Mesendoderm (in vitro differentiated cells): ENCODE results near the gene FLYWCH1.

Experiments used
- DNase-seq: peaks from one replicate; pipeline ENCODE4 v3.0.0; 2013
- H2AK5ac ChIP-seq: 2 replicates; pipeline ENCODE4 v1.6.1; 2013; ENCODE audit warnings: low read length, inconsistent platforms
- H2BK120ac ChIP-seq: 2 replicates; pipeline ENCODE4 v1.6.1; 2013; ENCODE audit warnings: low read depth, mild to moderate bottlenecking, low read length, moderate library complexity, mixed read lengths
- H2BK15ac ChIP-seq: replicated peaks from 2 replicates; pipeline ENCODE4 v1.6.1; 2013; ENCODE audit warnings: low read depth, mild to moderate bottlenecking, moderate library complexity
- H2BK5ac ChIP-seq: 2 replicates; pipeline ENCODE4 v1.6.1; 2013; ENCODE audit warnings: low read length, inconsistent platforms
- H3K18ac ChIP-seq: 2 replicates; pipeline ENCODE4 v1.6.1; 2013; ENCODE audit warnings: mild to moderate bottlenecking, low read length, mixed read lengths
- H3K23ac ChIP-seq: one replicate; pipeline ENCODE4 v1.6.1; 2013; ENCODE audit warnings: low read length
- H3K27ac ChIP-seq: 2 replicates; pipeline ENCODE4 v1.5.1; 2013; ENCODE audit warnings: low read depth, mild to moderate bottlenecking, inconsistent platforms, low read length, moderate library complexity
- H3K27me3 ChIP-seq: 2 replicates; pipeline ENCODE4 v1.6.1; 2013; ENCODE audit warnings: low read length, control low read depth, mild to moderate bottlenecking, inconsistent platforms; ENCODE audit not compliant: insufficient read depth, poor library complexity
- H3K36me3 ChIP-seq: 2 replicates; pipeline ENCODE4 v1.6.1; 2013; ENCODE audit warnings: low read length, inconsistent platforms; ENCODE audit not compliant: control insufficient read depth, insufficient read depth
- H3K4ac ChIP-seq: one replicate; pipeline ENCODE4 v1.6.1; 2013; ENCODE audit warnings: low read depth, mild to moderate bottlenecking, low read length, moderate library complexity
- H3K4me1 ChIP-seq: 2 replicates; pipeline ENCODE4 v1.6.1; 2013; ENCODE audit warnings: low read depth, low read length, inconsistent platforms; ENCODE audit not compliant: control insufficient read depth
- H3K4me2 ChIP-seq: 2 replicates; pipeline ENCODE4 v1.6.1; 2013; ENCODE audit warnings: low read length
- H3K4me3 ChIP-seq: 2 replicates; pipeline ENCODE4 v1.5.1; 2013; ENCODE audit warnings: mild to moderate bottlenecking, low read length
- H3K56ac ChIP-seq: one replicate; pipeline ENCODE4 v1.6.1; 2013; ENCODE audit warnings: low read length
- H3K79me1 ChIP-seq: 2 replicates; pipeline ENCODE4 v1.6.1; 2013; ENCODE audit warnings: low read length, inconsistent platforms
- H3K79me2 ChIP-seq: 2 replicates; pipeline ENCODE4 v1.6.1; 2013; ENCODE audit warnings: mild to moderate bottlenecking, low read length; ENCODE audit not compliant: control insufficient read depth, insufficient read depth
- H3K9ac ChIP-seq: 2 replicates; pipeline ENCODE4 v1.6.1; 2013; ENCODE audit warnings: low read length, inconsistent platforms
- H4K5ac ChIP-seq: one replicate; pipeline ENCODE4 v1.6.1; 2013; ENCODE audit warnings: low read length
- H4K8ac ChIP-seq: one replicate; pipeline ENCODE4 v1.6.1; 2013; ENCODE audit warnings: low read depth, mild to moderate bottlenecking, control low read depth, low read length, moderate library complexity
- WGBS: extraction: QIAGEN DNeasy Blood & Tissue Kit; methylation state at CpG from one replicate; pipeline ENCODE4 v1.1.7; 2013; ENCODE audit warnings: low lambda C conversion rate, missing lambda C conversion rate; ENCODE audit not compliant: insufficient coverage; ENCODE audit errors: extremely low coverage; 5-methylcytosine and 5-hydroxymethylcytosine counted together

The FLYWCH1 gene

DNA sequence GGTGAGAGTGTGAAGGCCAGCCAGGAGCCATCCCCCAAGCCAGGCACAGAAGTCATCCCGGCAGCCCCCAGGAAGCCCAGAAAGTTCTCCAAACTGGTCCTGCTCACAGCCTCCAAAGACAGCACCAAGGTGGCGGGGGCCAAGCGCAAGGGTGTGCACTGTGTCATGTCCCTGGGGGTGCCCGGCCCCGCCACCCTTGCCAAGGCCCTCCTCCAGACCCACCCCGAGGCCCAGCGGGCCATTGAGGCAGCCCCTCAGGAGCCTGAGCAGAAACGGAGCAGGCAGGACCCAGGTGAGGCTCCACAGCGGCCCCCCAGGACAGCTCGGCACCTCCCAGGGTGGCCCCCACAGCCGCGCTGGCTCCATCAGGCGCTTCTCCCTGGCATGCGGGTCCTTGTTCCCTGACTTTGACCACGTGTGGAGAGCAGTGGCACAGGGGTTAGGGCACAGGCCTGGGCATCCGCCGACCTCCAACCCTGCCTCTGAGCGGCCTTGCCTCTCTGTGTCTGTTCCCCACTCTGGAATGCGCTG lies 15.2 kb upstream of the FLYWCH1 start:
- Histone ChIP-seq H3K79me2 (no peaks in the 10 kb centered on the region), H2AK5ac (no peak overlapping the region), H2BK120ac (no peak overlapping the region), H3K56ac (no peak overlapping the region), H3K27me3 (no peaks in the 10 kb centered on the region), H3K27ac (no peak overlapping the region), H3K4me2 (no peak overlapping the region), H2BK15ac (no peak overlapping the region), H2BK5ac (no peak overlapping the region), H3K9ac (no peak overlapping the region), H3K23ac (no peak overlapping the region), H3K36me3 (no peaks in the 10 kb centered on the region), H3K18ac (no peak overlapping the region), H4K5ac (no peak overlapping the region), H3K79me1 (no peaks in the 10 kb centered on the region), H4K8ac (no peak overlapping the region), H3K4me3 (no peak overlapping the region), H3K4ac (no peak overlapping the region), H3K4me1 (no peaks in the 10 kb centered on the region)
- DNase-seq, result no peak
- WGBS, result no CpG with 5 or more reads among the region's 19 CpGs

DNA sequence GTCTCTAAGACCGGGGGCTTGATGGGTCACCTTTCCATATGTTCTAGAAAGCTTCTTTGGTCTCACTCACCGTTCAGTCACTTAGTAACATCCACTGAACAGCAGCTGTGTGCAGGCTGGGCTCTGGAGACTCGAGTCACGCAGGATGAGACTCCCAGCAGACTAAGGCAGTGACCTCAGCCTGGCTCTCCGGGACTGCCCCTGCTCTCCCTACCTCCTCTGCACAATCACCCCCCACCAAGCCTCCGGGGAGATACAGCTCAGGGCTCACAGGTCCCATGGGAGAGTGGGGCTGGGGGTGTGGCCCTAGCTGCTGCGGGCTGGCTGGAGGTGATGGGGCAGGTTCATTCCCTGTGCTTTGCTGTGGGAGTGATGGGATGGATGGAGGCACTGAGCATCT lies 14.6 kb upstream of the FLYWCH1 start:
- Histone ChIP-seq H3K27me3 (no peaks in the 10 kb centered on the region), H3K79me1 (no peaks in the 10 kb centered on the region), H3K18ac (no peak overlapping the region), H2BK15ac (no peak overlapping the region), H2AK5ac (no peak overlapping the region), H3K79me2 (no peaks in the 10 kb centered on the region), H3K27ac (no peak overlapping the region), H3K4ac (no peak overlapping the region), H2BK120ac (no peak overlapping the region), H2BK5ac (no peak overlapping the region), H3K56ac (no peak overlapping the region), H4K8ac (no peak overlapping the region), H3K9ac (no peak overlapping the region), H3K4me3 (no peak overlapping the region), H4K5ac (no peak overlapping the region), H3K4me2 (no peak overlapping the region), H3K4me1 (no peaks in the 10 kb centered on the region), H3K36me3 (no peaks in the 10 kb centered on the region), H3K23ac (no peak overlapping the region)
- DNase-seq, result no peak
- no CpG with 5 or more reads among the region's 7 CpGs for WGBS

DNA sequence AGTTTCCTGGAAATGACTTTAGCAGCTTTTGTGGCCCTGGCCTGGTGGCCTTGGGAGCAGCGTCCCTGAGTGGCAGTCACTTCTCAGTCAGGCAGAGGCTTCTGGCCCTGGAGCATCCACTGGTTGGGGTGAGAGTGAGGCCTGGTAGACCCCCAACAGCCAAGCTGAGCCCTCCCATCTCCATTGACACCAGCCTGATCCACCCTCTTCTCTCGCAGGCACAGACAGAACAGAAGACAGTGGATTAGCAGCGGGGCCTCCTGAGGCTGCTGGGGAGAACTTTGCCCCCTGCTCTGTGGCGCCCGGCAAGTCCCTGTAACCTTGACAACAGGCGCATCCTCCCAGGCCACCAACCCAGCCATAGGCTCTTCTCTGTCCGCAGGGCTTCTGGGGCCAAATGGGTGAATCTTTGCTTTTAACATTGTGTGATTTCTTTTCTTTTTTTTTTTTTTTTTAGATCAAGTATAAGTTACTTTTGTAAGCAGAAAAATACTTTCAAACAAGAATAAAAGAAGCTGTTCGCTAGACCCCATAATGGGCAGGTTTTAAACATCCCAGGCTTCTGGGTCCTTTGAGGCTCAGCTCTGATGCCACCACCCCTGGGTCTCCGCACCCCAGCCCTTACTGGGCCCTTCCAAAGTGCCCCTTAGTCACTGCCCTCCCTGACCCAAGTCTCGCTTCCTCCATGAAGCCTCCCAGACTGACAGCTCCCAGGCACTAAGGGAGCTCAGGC lies 12.7 kb upstream of the FLYWCH1 start:
- Histone ChIP-seq H3K9ac (no peak overlapping the region), H3K4ac (no peak overlapping the region), H2AK5ac (no peak overlapping the region), H3K18ac (no peak overlapping the region), H3K4me2 (no peak overlapping the region), H3K4me1 (no peaks in the 10 kb centered on the region), H4K8ac (no peak overlapping the region), H3K23ac (no peak overlapping the region), H4K5ac (no peak overlapping the region), H3K56ac (no peak overlapping the region), H3K27ac (no peak overlapping the region), H3K4me3 (no peak overlapping the region), H3K79me1 (no peaks in the 10 kb centered on the region), H3K27me3 (no peaks in the 10 kb centered on the region), H2BK120ac (no peak overlapping the region), H3K79me2 (no peaks in the 10 kb centered on the region), H2BK5ac (no peak overlapping the region), H2BK15ac (no peak overlapping the region), H3K36me3 (no peaks in the 10 kb centered on the region)
- WGBS, result no CpG with 5 or more reads among the region's 10 CpGs
- DNase-seq, result no peak

DNA sequence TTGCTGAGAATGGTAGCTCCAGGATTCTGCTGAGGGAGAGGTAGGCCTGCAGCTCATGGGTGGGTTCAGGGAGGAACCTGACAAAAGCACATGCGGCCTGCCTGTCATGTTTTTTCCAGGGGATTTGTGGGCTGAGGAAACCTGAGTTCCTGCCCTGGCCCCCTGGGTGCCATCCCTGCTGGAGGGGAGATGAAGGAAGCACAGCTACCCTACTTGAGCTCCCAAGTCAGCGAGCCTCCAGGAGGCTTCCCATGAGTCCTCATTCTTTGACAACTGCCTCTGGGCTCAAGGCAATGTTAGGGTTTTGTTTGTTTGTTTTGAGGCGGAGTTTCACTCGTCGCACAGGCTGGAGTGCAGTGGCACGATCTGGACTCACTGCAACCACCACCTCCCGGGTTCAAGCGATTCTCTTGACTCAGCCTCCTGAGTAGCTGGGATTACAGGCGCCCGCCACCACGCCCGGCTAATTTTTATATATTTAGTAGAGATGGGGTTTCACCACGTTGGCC lies 12.1 kb upstream of the FLYWCH1 start:
- H4K8ac ChIP-seq, result no peak overlapping the region
- H3K4ac ChIP-seq, result no peak overlapping the region
- no peaks in the 10 kb centered on the region for H3K79me1 ChIP-seq
- H3K18ac ChIP-seq, result no peak overlapping the region
- no peak overlapping the region for H3K4me2 ChIP-seq
- DNase-seq, result no peak
- no peaks in the 10 kb centered on the region for H3K36me3 ChIP-seq
- no peaks in the 10 kb centered on the region for H3K27me3 ChIP-seq
- no peaks in the 10 kb centered on the region for H3K79me2 ChIP-seq
- H3K4me1 ChIP-seq, result no peaks in the 10 kb centered on the region
- no peak overlapping the region for H3K56ac ChIP-seq
- H4K5ac ChIP-seq, result no peak overlapping the region
- H3K27ac ChIP-seq, result no peak overlapping the region
- H2BK15ac ChIP-seq, result no peak overlapping the region
- H3K9ac ChIP-seq, result no peak overlapping the region
- no peak overlapping the region for H3K4me3 ChIP-seq
- H3K23ac ChIP-seq, result no peak overlapping the region
- WGBS, result no CpG with 5 or more reads among the region's 13 CpGs
- H2BK5ac ChIP-seq, result no peak overlapping the region
- no peak overlapping the region for H2BK120ac ChIP-seq
- no peak overlapping the region for H2AK5ac ChIP-seq

DNA sequence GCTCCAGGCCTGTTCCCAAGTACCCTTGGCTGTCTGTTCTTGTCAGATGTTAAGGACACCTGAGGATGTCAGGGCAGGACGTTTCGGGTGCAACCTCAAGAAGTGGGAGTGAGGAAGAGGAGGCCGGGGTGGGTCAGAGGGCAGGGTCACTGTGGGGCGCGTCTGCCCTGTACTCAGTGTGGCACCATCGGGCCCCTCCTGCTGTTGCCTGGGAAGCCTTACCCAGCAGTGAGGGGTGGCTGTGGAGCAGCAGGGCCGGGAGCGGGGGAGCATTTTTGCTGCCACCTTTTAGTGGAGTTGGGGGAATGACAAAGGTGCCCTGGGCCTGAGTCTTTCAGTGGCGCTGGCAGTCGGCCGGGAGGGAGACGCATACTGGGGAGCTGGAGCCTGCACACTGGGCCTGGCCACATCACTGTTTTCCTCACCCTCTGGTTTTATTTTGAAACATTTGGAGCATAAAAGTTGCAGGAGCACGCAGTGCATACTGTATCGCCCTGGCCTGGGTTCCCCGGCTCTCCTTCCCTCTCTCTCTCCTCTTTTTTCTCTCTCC lies 11.1 kb upstream of the FLYWCH1 start:
- no peaks in the 10 kb centered on the region for H3K27me3 ChIP-seq
- no peak overlapping the region for H2BK120ac ChIP-seq
- H3K4me3 ChIP-seq, result no peak overlapping the region
- DNase-seq, result no peak
- no peak overlapping the region for H2BK5ac ChIP-seq
- H3K27ac ChIP-seq, result no peak overlapping the region
- no peak overlapping the region for H3K18ac ChIP-seq
- no peak overlapping the region for H3K9ac ChIP-seq
- H3K23ac ChIP-seq, result no peak overlapping the region
- no peak overlapping the region for H4K5ac ChIP-seq
- no peak overlapping the region for H3K56ac ChIP-seq
- H3K79me2 ChIP-seq, result no peaks in the 10 kb centered on the region
- no peaks in the 10 kb centered on the region for H3K36me3 ChIP-seq
- no peak overlapping the region for H2BK15ac ChIP-seq
- no peaks in the 10 kb centered on the region for H3K4me1 ChIP-seq
- no CpG with 5 or more reads among the region's 15 CpGs for WGBS
- no peak overlapping the region for H2AK5ac ChIP-seq
- no peak overlapping the region for H3K4ac ChIP-seq
- no peak overlapping the region for H4K8ac ChIP-seq
- no peaks in the 10 kb centered on the region for H3K79me1 ChIP-seq
- no peak overlapping the region for H3K4me2 ChIP-seq
